Panc1 (cell line): ENCODE results near the gene TMEM121.

Experiments
- CTCF ChIP-seq: fragments of 450-650 bp; IDR thresholded peaks from 2 replicates; pipeline ENCODE4 v1.5.1; 2017; ENCODE audit warnings: mild to moderate bottlenecking
- POLR2AphosphoS5 ChIP-seq: IDR thresholded peaks from 2 replicates; pipeline ENCODE4 v1.6.1; 2012; ENCODE audit warnings: mild to moderate bottlenecking, low read depth, low read length, moderate library complexity
- REST ChIP-seq, 2 experiments: IDR thresholded peaks; 2 replicates each; pipeline ENCODE4 v1.6.1; 2011 to 2012; ENCODE audit warnings: low read depth in 2 of 2, control low read depth in 1 of 2, low read length in 1 of 2, mild to moderate bottlenecking in 1 of 2, moderate library complexity in 1 of 2; ENCODE audit not compliant: insufficient read depth in 1 of 2
- SIN3A ChIP-seq: IDR thresholded peaks from 2 replicates; pipeline ENCODE4 v1.6.1; 2012; ENCODE audit warnings: low read depth, mild to moderate bottlenecking, low read length, moderate library complexity, borderline replicate concordance; ENCODE audit not compliant: insufficient read depth
- TCF7L2 ChIP-seq: IDR thresholded peaks from 2 replicates; pipeline ENCODE4 v1.6.1; 2011; ENCODE audit warnings: mild to moderate bottlenecking, low read depth, low read length, inconsistent platforms

GRCh38 chr14:105554523-105554922 is 28.1 kb downstream of the TMEM121 start:
- TF ChIP-seq CTCF = no peak
- no peak for TF ChIP-seq REST (IDR thresholded peaks at IDR 0.05; ENCODE audit: insufficient read depth in 1 of 2, low read depth in 2 of 2, low read length in 1 of 2)
- no peak for TF ChIP-seq POLR2AphosphoS5
- no peak for TF ChIP-seq TCF7L2
- no peak for TF ChIP-seq SIN3A
